NCI-H146 (cell line): ENCODE data around the gene PRELID3B.
"Not testable (repeated sequence)": the region's sequence is repeated elsewhere in the genome, so short reads cannot be mapped to it uniquely, and the experiment has no call there.

Experiments used
- DNase-seq: peaks from one replicate; lab custom pipeline; 2025; lab: John Stamatoyannopoulos, UW

PRELID3B gene

GRCh38 chr20:59026904-59027740 is 15.5 kb downstream of the PRELID3B start:
- no peak for DNase-seq

- DNase-seq: no peak
These were observed 17.1 kb downstream of the PRELID3B start for GRCh38 chr20:59025511-59025910.

- DNase-seq: no peak
These were observed 17.5 kb downstream of the PRELID3B start for GRCh38 chr20:59025086-59025485.

- DNase-seq: no peak
These were observed 18.5 kb downstream of the PRELID3B start for GRCh38 chr20:59024111-59024530.

- DNase-seq: no peak
These were observed 19.0 kb downstream of the PRELID3B start for GRCh38 chr20:59023616-59024015.

GRCh38 chr20:59022754-59023153 is 19.8 kb downstream of the PRELID3B start:
- no peak for DNase-seq

GRCh38 chr20:59020938-59021551 is 21.5 kb downstream of the PRELID3B start:
- no peak for DNase-seq

- DNase-seq: no peak
These were observed 23.4 kb downstream of the PRELID3B start, which contains the start of gene TUBB1 for GRCh38 chr20:59019217-59019616. TSS of gene TUBB1 (plus strand) at chr20:59019429. CDS start at chr20:59019523, 94 bp downstream.

GRCh38 chr20:59018817-59019216 is 23.8 kb downstream of the PRELID3B start:
- DNase-seq: no peak

GRCh38 chr20:59017493-59018231 is 24.9 kb downstream of the PRELID3B start:
- DNase-seq: no peak

GRCh38 chr20:59016795-59017492 is 25.6 kb downstream of the PRELID3B start:
- DNase-seq: no peak

- no peak for DNase-seq
These were observed 26.5 kb downstream of the PRELID3B start for GRCh38 chr20:59015812-59016711.

- no peak for DNase-seq
These were observed 27.2 kb downstream of the PRELID3B start for GRCh38 chr20:59015411-59015810.

GRCh38 chr20:59014680-59015389 is 27.8 kb downstream of the PRELID3B start:
- DNase-seq: no peak

GRCh38 chr20:59013959-59014608 is 28.5 kb downstream of the PRELID3B start:
- DNase-seq: no peak

- no peak for DNase-seq
These were observed 29.3 kb downstream of the PRELID3B start for GRCh38 chr20:59013031-59013951.

GRCh38 chr20:59011874-59012157 is 30.8 kb downstream of the PRELID3B start:
- DNase-seq: not testable (repeated sequence)

GRCh38 chr20:59010995-59011873 is 31.4 kb downstream of the PRELID3B start:
- no peak for DNase-seq
